OCI-LY7 (cell line): ENCODE results near the gene TGFB1.

Experiments
- CTCF ChIP-seq: fragments of 200-600 bp; sonication (generic); conservative IDR thresholded peaks from 2 replicates; pipeline ENCODE4 v1.5.1; 2014; ENCODE audit warnings: mild to moderate bottlenecking, antibody characterized with exemption, low read length, moderate library complexity, mixed read lengths
- EZH2phosphoT487 ChIP-seq: fragments of 200-600 bp; sonication (generic); IDR thresholded peaks from 2 replicates; pipeline ENCODE4 v1.6.1; 2018; ENCODE audit warnings: low read depth, borderline replicate concordance, mild to moderate bottlenecking, mixed run types, antibody characterized with exemption, low read length, moderate library complexity, mixed read lengths

- TF ChIP-seq EZH2phosphoT487 = no peak
- no peak for TF ChIP-seq CTCF
Observed at GRCh38 chr19:41376998-41377365, 23.3 kb upstream of the TGFB1 start.
